ENCODE results near the gene RGMB.

- no peak for TF ChIP-seq EZH2phosphoT487 (IDR thresholded peaks at IDR 0.05; ENCODE audit: insufficient read depth, low read depth)
- TF ChIP-seq EZH2 (IDR thresholded peaks at IDR 0.05; ENCODE audit: insufficient read depth, poor library complexity, severe bottlenecking): no peak
Observed at GRCh38 chr5:98794001-98794400, 20.5 kb downstream of the RGMB start.
